Panc1 (cell line): ENCODE measurements around the gene CYBA. TPM values are rescaled to one million over a fixed set of nuclear protein-coding genes. Genes with fewer than 3 reads are reported as not detected.

Experiments used
- ATAC-seq: fragments of 200-7000 bp; cut with Tn5 transposase; 2 replicates; pipeline ENCODE4 v1.9.1; 2020; ENCODE audit warnings: mild to moderate bottlenecking, moderate library complexity
- BruUV-seq: library from RNA; stranded (reverse); fragments of 400-500 nt; replicated peaks from 2 replicates; lab custom pipeline; 2021; lab: Mats Ljungman, UMichigan
- CTCF ChIA-PET: fragments of 300-600 bp; sonication (Branson Sonifier 250); formaldehyde crosslinking; loops from one replicate; lab custom pipeline; 2022; ENCODE audit warnings: antibody characterized with exemption; lab: Charles Lee
- POLR2A ChIA-PET: fragments of 300-600 bp; sonication (Branson Sonifier 250); formaldehyde crosslinking; loops from one replicate; lab custom pipeline; 2022; ENCODE audit warnings: antibody characterized with exemption; lab: Charles Lee
- DNase-seq: peaks from one replicate; pipeline ENCODE4 v3.0.0-alpha.2; 2010; ENCODE audit warnings: low read depth, low spot score
- H3K27ac ChIP-seq: 2 replicates; pipeline ENCODE4 v1.5.1; 2011; ENCODE audit warnings: mild to moderate bottlenecking, low read length, inconsistent platforms
- H3K27me3 ChIP-seq: fragments of 200-500 bp; sonication (Bioruptor generic); 2 replicates; pipeline ENCODE4 v1.6.0; 2014; ENCODE audit warnings: low read length, inconsistent platforms; ENCODE audit not compliant: control insufficient read depth, insufficient read depth
- H3K36me3 ChIP-seq: fragments of 200-500 bp; sonication (Bioruptor generic); 2 replicates; pipeline ENCODE4 v1.5.1; 2014; ENCODE audit warnings: inconsistent platforms, mild to moderate bottlenecking, low read length, moderate library complexity; ENCODE audit not compliant: control insufficient read depth, insufficient read depth
- H3K4me1 ChIP-seq: 2 replicates; pipeline ENCODE4 v1.5.1; 2011; ENCODE audit warnings: inconsistent platforms, mild to moderate bottlenecking, low read length, moderate library complexity; ENCODE audit not compliant: control insufficient read depth, insufficient read depth
- H3K4me3 ChIP-seq, 2 experiments: 2 replicates each; pipeline ENCODE4 v1.5.1; 2011 to 2012; ENCODE audit warnings: low read depth in 2 of 2, low read length in 2 of 2, mild to moderate bottlenecking in 2 of 2, inconsistent platforms in 1 of 2, moderate library complexity in 1 of 2
- H3K9me3 ChIP-seq: fragments of 200-500 bp; sonication (Bioruptor generic); 2 replicates; pipeline ENCODE4 v1.5.1; 2014; ENCODE audit warnings: low read depth, mild to moderate bottlenecking, inconsistent platforms, low read length, moderate library complexity; ENCODE audit not compliant: control insufficient read depth, insufficient read depth
- POLR2AphosphoS5 ChIP-seq: IDR thresholded peaks from 2 replicates; pipeline ENCODE4 v1.6.1; 2012; ENCODE audit warnings: mild to moderate bottlenecking, low read depth, low read length, moderate library complexity
- SIN3A ChIP-seq: IDR thresholded peaks from 2 replicates; pipeline ENCODE4 v1.6.1; 2012; ENCODE audit warnings: low read depth, mild to moderate bottlenecking, low read length, moderate library complexity, borderline replicate concordance; ENCODE audit not compliant: insufficient read depth
- in situ Hi-C: cut with HindIII; loops from 2 replicates; pipeline ENCODE4 v1.10.0; 2016; ENCODE audit warnings: low sequenced_read_pairs, low pct_unique_long_range_greater_than_20kb
- intact Hi-C: fragments of 100-400 bp; cut with micrococcal nuclease; formaldehyde crosslinking; loops from one replicate; pipeline ENCODE4 v1.10.0; 2022; ENCODE audit not compliant: unreplicated experiment
- total RNA-seq: library from RNA; stranded (reverse); gene quantifications from one replicate; pipeline ENCODE4 v1.2.1, GENCODE V29; 2021; ENCODE audit not compliant: unreplicated experiment
- TF ChIP-seq, protein P1 (sequence below), 2 experiments: IDR thresholded peaks; 2 replicates each; pipeline ENCODE4 v1.6.1; 2011 to 2012; ENCODE audit warnings: low read depth in 2 of 2, control low read depth in 1 of 2, low read length in 1 of 2, mild to moderate bottlenecking in 1 of 2, moderate library complexity in 1 of 2; ENCODE audit not compliant: insufficient read depth in 1 of 2
- TF ChIP-seq, protein P2 (sequence below): fragments of 450-650 bp; IDR thresholded peaks from 2 replicates; pipeline ENCODE4 v1.5.1; 2017; ENCODE audit warnings: mild to moderate bottlenecking

Gene CYBA
- total RNA-seq, 1 experiment from 2014 or later = 233 TPM

- no peaks in the 10 kb centered on the region for H3K27me3 ChIP-seq
- POLR2A ChIA-PET = no interaction called here
- ATAC-seq = no peak
- intact Hi-C loops = no loop called here
- H3K4me3 ChIP-seq = no peak overlapping the region
- no peak for DNase-seq
- CTCF ChIA-PET = no interaction called here
- no TSS peak for BruUV-seq
- H3K4me1 ChIP-seq = no peaks in the 10 kb centered on the region
- TF ChIP-seq POLR2AphosphoS5 = no peak
- TF ChIP-seq, protein P1, sequence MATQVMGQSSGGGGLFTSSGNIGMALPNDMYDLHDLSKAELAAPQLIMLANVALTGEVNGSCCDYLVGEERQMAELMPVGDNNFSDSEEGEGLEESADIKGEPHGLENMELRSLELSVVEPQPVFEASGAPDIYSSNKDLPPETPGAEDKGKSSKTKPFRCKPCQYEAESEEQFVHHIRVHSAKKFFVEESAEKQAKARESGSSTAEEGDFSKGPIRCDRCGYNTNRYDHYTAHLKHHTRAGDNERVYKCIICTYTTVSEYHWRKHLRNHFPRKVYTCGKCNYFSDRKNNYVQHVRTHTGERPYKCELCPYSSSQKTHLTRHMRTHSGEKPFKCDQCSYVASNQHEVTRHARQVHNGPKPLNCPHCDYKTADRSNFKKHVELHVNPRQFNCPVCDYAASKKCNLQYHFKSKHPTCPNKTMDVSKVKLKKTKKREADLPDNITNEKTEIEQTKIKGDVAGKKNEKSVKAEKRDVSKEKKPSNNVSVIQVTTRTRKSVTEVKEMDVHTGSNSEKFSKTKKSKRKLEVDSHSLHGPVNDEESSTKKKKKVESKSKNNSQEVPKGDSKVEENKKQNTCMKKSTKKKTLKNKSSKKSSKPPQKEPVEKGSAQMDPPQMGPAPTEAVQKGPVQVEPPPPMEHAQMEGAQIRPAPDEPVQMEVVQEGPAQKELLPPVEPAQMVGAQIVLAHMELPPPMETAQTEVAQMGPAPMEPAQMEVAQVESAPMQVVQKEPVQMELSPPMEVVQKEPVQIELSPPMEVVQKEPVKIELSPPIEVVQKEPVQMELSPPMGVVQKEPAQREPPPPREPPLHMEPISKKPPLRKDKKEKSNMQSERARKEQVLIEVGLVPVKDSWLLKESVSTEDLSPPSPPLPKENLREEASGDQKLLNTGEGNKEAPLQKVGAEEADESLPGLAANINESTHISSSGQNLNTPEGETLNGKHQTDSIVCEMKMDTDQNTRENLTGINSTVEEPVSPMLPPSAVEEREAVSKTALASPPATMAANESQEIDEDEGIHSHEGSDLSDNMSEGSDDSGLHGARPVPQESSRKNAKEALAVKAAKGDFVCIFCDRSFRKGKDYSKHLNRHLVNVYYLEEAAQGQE (IDR thresholded peaks at IDR 0.05; ENCODE audit: insufficient read depth in 1 of 2, low read depth in 2 of 2, low read length in 1 of 2) = no peak
- TF ChIP-seq, protein P2, sequence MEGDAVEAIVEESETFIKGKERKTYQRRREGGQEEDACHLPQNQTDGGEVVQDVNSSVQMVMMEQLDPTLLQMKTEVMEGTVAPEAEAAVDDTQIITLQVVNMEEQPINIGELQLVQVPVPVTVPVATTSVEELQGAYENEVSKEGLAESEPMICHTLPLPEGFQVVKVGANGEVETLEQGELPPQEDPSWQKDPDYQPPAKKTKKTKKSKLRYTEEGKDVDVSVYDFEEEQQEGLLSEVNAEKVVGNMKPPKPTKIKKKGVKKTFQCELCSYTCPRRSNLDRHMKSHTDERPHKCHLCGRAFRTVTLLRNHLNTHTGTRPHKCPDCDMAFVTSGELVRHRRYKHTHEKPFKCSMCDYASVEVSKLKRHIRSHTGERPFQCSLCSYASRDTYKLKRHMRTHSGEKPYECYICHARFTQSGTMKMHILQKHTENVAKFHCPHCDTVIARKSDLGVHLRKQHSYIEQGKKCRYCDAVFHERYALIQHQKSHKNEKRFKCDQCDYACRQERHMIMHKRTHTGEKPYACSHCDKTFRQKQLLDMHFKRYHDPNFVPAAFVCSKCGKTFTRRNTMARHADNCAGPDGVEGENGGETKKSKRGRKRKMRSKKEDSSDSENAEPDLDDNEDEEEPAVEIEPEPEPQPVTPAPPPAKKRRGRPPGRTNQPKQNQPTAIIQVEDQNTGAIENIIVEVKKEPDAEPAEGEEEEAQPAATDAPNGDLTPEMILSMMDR = no peak
- H3K9me3 ChIP-seq = no peaks in the 10 kb centered on the region
- H3K27ac ChIP-seq = no peak overlapping the region
- in situ Hi-C loops = no loop called here
- peaks cover 2% of the 10 kb centered on the region; the same call in 1 of the 2 replicates for H3K36me3 ChIP-seq
These were observed 52.9 kb downstream of the CYBA start for GRCh38 chr16:88597856-88598491.

GRCh38 chr16:88596483-88596882 lies 54.4 kb downstream of the CYBA start:
- no TSS peak for BruUV-seq
- H3K9me3 ChIP-seq = no peaks in the 10 kb centered on the region
- ChIA-PET POLR2A (no interaction called here), CTCF (interaction anchor here (0.6 kb wide), 1 partner anchor 38 kb away, joined by 4 read pairs; no protein-coding TSS in a partner anchor)
- H3K27me3 ChIP-seq = no peaks in the 10 kb centered on the region
- no peak for TF ChIP-seq SIN3A
- TF ChIP-seq, protein P1 (IDR thresholded peaks at IDR 0.05; ENCODE audit: insufficient read depth in 1 of 2, low read depth in 2 of 2, low read length in 1 of 2) = no peak
- TF ChIP-seq, protein P2 = no peak
- no peak overlapping the region for H3K4me3 ChIP-seq
- peaks cover 2% of the 10 kb centered on the region; the same call in 1 of the 2 replicates for H3K36me3 ChIP-seq
- intact Hi-C loops (no loop called here), in situ Hi-C loops (no loop called here)
- no peak for ATAC-seq
- no peak overlapping the region for H3K27ac ChIP-seq
- H3K4me1 ChIP-seq = no peaks in the 10 kb centered on the region
- no peak for DNase-seq
